ENCODE results near the gene SPRR4. TPM values are rescaled to one million over a fixed set of nuclear protein-coding genes. Genes with fewer than 3 reads are reported as not detected.

SPRR4 gene
- total and polyA plus RNA-seq, 5 experiments from 2014 or later = not detected

GRCh38 chr1:152954436-152954835, 16.0 kb upstream of the SPRR4 start:
- no peak overlapping the region for H3K4me3 Mint-ChIP-seq
- DNase-seq (no peak), ATAC-seq (no peak)
- H3K9me3 Mint-ChIP-seq = peaks cover 0 to 3% (median 0%) of the 10 kb centered on the region in 9 donors
- H3K27ac Mint-ChIP-seq = no peak overlapping the region
- no peaks in the 10 kb centered on the region for H3K4me1 Mint-ChIP-seq
- POLR2A ChIA-PET = no interaction called here
- no peaks in the 10 kb centered on the region for H3K36me3 Mint-ChIP-seq
- H3K27me3 Mint-ChIP-seq = peaks cover 6 to 26% (median 10%) of the 10 kb centered on the region in 5 donors

GRCh38 chr1:152957561-152957960, 12.9 kb upstream of the SPRR4 start:
- H3K4me3 Mint-ChIP-seq = no peak overlapping the region
- peaks cover 1 to 26% (median 13%) of the 10 kb centered on the region in 5 donors for H3K27me3 Mint-ChIP-seq
- peaks cover 0 to 3% (median 0%) of the 10 kb centered on the region in 9 donors for H3K9me3 Mint-ChIP-seq

GRCh38 chr1:152959273-152959672, 11.2 kb upstream of the SPRR4 start:
- H3K27ac Mint-ChIP-seq = no peak overlapping the region

More at GRCh38 chr1:152957561-152957960, 12.9 kb upstream of the SPRR4 start:
- Mint-ChIP-seq H3K36me3 (no peaks in the 10 kb centered on the region), H3K27ac (no peak overlapping the region), H3K4me1 (no peaks in the 10 kb centered on the region)
- DNase-seq (no peak), ATAC-seq (no peak)
- POLR2A ChIA-PET = no interaction called here

DNA sequence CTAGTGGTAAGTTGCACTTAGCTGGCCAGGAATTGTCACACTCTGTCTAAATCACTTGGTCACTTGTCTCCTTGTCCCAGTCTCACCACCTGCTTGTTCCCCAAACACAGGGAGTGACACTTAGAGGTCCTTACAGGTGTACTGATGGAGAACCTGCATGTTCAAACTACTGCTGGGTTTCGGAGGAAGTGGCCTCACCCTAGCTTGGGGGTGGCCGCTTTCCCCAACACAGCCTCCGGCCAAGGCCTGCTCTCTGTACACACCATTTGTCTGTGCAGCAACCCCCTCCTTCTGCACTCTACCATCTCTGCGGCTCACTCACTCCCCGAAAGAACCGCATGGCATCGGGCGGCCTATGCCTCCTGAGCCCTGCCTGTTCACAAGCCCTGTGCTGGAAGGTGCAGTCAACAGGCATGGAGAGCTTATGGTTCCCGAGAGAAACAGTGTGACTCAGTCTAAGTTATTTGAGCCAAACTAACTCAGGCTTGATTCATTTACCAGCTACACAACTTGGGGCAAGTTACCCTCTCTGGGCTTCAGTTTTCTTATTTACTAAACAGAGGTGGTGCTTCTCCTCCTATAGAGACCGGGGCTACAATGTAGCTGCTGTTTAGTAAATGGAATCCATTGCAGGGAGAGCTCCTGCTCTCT, 10.5 kb upstream of the SPRR4 start:
- ATAC-seq = no peak
- H3K9me3 Mint-ChIP-seq = peaks cover 0 to 3% (median 0%) of the 10 kb centered on the region in 9 donors
- peaks cover 6 to 23% (median 13%) of the 10 kb centered on the region in 5 donors for H3K27me3 Mint-ChIP-seq
- POLR2A ChIA-PET = no interaction called here
- H3K4me1 Mint-ChIP-seq = no peaks in the 10 kb centered on the region
- no peak for DNase-seq
- no peak overlapping the region for H3K4me3 Mint-ChIP-seq
- H3K27ac Mint-ChIP-seq = no peak overlapping the region
- H3K36me3 Mint-ChIP-seq = no peaks in the 10 kb centered on the region

More at GRCh38 chr1:152959273-152959672, 11.2 kb upstream of the SPRR4 start:
- POLR2A ChIA-PET = no interaction called here
- Mint-ChIP-seq H3K4me1 (no peaks in the 10 kb centered on the region), H3K36me3 (no peaks in the 10 kb centered on the region), H3K9me3 (peaks cover 0 to 3% (median 0%) of the 10 kb centered on the region in 9 donors), H3K27me3 (peaks cover 3 to 22% (median 13%) of the 10 kb centered on the region in 5 donors), H3K4me3 (no peak overlapping the region)
- DNase-seq (no peak), ATAC-seq (no peak)

DNA sequence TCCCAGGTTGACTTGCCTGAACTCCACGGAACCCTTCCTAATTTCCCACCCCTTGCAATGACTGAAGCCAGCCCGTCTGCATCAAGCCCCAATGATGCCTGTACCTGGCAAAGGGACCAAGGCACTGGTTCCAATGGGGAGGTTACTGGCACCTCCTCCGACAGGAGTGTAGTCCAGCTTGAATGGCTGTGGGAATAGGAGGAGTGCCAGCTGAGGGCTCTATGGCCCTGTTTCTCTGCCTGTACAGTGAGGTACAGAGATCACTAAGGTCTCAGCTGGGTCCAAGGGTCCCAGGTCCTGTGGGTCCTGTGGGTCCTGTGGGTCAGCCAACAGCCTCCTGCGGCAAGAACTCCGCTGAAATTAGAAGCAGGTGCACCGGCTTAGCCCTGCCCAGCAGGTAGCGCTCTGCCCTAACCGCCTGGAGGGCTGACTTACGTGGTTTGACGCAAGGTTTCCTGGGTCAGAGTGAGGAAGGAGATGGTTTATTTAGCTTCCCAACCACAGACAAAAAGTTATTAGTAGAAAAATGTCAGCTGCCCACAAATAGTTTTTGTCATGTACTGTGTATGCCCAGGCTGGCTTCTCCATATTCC, 9.9 kb upstream of the SPRR4 start:
- POLR2A ChIA-PET = no interaction called here
- ATAC-seq (no peak), DNase-seq (no peak)
- Mint-ChIP-seq H3K27me3 (peaks cover 8 to 29% (median 20%) of the 10 kb centered on the region in 5 donors), H3K27ac (no peak overlapping the region), H3K4me1 (no peaks in the 10 kb centered on the region), H3K36me3 (no peaks in the 10 kb centered on the region), H3K9me3 (peaks cover 0 to 3% (median 0%) of the 10 kb centered on the region in 9 donors), H3K4me3 (no peak overlapping the region)

DNA sequence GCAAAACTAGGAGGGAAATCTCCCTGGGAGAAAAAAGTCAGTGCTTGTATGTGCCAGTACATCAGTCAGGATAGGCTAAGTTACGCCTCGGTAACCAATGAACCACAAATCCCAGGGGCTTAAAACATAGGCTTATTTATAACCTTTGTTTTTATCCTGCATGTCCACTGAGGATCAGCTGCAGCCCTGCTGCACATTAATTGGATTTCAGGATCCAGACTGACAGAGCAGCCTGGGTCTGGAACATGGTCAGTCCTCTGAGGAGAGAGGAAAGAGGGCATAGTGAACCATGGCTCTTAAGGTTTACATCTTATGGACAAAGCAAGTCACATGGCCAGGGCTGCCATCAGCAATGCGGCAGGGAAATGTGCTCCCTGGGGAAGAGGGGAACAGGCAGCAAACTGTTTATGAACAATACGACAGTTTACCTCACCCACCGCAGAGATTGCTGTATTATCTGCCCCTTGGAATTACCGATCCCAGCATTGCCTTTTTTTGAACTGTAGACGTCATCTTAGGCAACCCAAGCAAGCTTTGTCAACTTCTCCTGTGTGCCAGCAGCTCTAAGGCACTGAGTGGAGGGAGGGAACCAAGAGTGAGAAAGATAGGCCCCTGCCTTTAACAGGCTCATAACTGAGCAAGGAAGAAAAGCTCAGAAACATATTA, 9.1 kb upstream of the SPRR4 start:
- POLR2A ChIA-PET = no interaction called here
- Mint-ChIP-seq H3K27ac (no peak overlapping the region), H3K36me3 (no peaks in the 10 kb centered on the region), H3K27me3 (peaks cover 8 to 33% (median 22%) of the 10 kb centered on the region in 5 donors), H3K4me1 (no peaks in the 10 kb centered on the region), H3K4me3 (no peak overlapping the region), H3K9me3 (peaks cover 0 to 3% (median 0%) of the 10 kb centered on the region in 9 donors)
- DNase-seq (no peak), ATAC-seq (no peak)

DNA sequence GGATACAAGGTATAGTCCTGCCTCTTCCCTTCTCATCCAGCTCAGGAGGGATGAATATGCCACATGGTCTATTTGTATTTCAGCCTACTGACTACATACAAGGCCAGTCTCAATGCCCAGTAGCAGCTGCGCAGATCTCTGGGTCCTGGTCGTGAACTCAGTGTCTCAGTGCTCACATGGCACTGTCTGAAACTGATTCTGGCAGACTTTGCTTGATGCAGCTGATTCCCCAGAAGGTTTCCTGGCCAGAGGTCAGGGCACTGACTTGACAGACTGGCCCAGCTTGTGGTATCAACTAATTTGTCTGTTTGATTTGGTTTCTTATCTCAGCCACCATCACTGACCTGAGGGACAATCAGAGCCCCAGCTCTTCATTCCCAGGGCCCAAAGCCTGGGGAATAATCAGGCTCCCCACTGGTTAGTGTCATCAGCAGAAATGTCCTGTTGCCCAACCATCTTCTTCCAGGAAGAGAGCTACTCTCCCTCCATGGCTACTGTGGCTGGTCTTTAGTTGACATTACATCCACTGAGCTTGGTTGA, 7.5 kb upstream of the SPRR4 start:
- Mint-ChIP-seq H3K4me1 (no peaks in the 10 kb centered on the region), H3K36me3 (no peaks in the 10 kb centered on the region), H3K9me3 (peaks cover 0 to 2% (median 0%) of the 10 kb centered on the region in 9 donors), H3K27ac (no peak overlapping the region), H3K4me3 (no peak overlapping the region), H3K27me3 (peaks cover 8 to 39% (median 33%) of the 10 kb centered on the region in 5 donors)
- ATAC-seq (no peak), DNase-seq (no peak)
- POLR2A ChIA-PET = no interaction called here

DNA sequence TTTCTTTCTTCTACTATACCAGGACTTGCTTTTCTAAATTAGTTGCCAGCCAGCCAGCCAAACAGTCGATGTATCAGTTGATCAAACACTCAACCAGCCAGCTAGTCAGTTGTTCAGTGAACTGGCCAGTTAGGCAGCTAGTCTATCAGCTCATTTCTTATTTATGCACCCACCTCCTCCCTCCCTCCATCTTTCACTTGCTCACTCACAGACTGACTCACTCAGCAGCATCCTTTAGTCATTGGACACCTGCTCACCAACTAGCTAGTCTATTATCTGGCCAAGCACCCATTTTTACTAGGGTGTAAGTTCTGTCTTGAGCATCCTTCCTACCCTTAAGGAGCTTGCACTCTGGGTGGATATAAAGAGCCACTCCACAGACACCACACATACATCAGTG, 5.9 kb upstream of the SPRR4 start:
- Mint-ChIP-seq H3K9me3 (peaks cover 0 to 2% (median 0%) of the 10 kb centered on the region in 9 donors), H3K4me1 (no peaks in the 10 kb centered on the region), H3K27ac (peak overlapping the region in 1 of 10 donors; percentile 8), H3K36me3 (no peaks in the 10 kb centered on the region), H3K27me3 (peaks cover 6 to 39% (median 38%) of the 10 kb centered on the region in 5 donors), H3K4me3 (no peak overlapping the region)
- no peak for ATAC-seq
- DNase-seq = no peak
- POLR2A ChIA-PET = no interaction called here

- Mint-ChIP-seq H3K9me3 (peaks cover 0 to 2% (median 0%) of the 10 kb centered on the region in 9 donors), H3K4me3 (no peak overlapping the region), H3K27me3 (peaks cover 6 to 36% (median 31%) of the 10 kb centered on the region in 5 donors), H3K36me3 (no peaks in the 10 kb centered on the region), H3K4me1 (no peaks in the 10 kb centered on the region), H3K27ac (no peak overlapping the region)
- ATAC-seq = no peak
- POLR2A ChIA-PET = no interaction called here
- no peak for DNase-seq
These were observed 4.6 kb upstream of the SPRR4 start for GRCh38 chr1:152965853-152966252.

- Mint-ChIP-seq H3K27ac (no peak overlapping the region), H3K4me3 (no peak overlapping the region), H3K9me3 (peaks cover 0 to 2% (median 0%) of the 10 kb centered on the region in 9 donors), H3K27me3 (peaks cover 7 to 48% (median 34%) of the 10 kb centered on the region in 5 donors), H3K36me3 (no peaks in the 10 kb centered on the region), H3K4me1 (no peaks in the 10 kb centered on the region)
- DNase-seq (no peak), ATAC-seq (no peak)
- POLR2A ChIA-PET = no interaction called here
These were observed 3.2 kb upstream of the SPRR4 start for GRCh38 chr1:152967201-152967600.

DNA sequence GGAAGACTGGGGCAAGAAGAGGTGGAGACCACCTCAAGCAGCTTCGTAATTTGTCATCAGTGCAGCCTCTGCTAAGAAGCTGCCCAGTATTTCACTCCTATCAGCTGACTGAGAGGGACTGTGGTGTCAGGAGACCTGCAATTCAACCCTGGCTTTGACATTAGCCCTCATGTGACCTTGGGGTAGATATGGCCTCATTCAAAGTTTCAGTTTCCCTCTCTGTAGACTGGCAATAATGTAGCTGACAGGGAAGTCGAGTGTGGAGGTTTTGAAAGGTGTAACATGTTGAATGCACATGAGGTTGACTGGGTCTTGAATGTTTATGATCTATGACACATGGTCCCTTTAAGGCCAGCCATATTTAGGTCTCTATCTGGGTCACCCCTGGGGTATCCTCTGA, 2.2 kb upstream of the SPRR4 start:
- H3K4me3 Mint-ChIP-seq = no peak overlapping the region
- no peak for DNase-seq

DNA sequence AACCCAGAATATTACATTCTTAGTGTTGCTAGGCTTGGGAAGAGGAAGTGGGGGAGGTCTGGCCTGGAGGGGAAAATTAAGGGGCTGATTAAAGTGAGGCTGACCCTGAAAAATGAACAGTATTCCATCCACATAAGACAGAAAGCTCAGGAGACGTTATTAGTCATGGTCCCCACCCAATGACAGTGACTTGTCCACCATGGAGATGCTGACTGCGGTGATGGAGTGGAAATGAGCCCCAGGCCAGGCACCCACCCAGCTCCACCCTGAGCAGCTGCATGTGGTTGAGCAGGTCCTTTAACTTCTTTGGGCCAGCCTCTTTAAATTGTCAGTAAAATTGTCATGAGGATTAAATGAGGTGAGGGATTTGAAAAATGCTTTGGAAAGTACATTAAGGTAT, 1.4 kb upstream of the SPRR4 start:
- POLR2A ChIA-PET = no interaction called here
- Mint-ChIP-seq H3K27me3 (peaks cover 7 to 58% (median 32%) of the 10 kb centered on the region in 5 donors), H3K36me3 (no peaks in the 10 kb centered on the region), H3K27ac (peak overlapping the region in 1 of 10 donors; percentile 1), H3K9me3 (peaks cover 0 to 2% (median 0%) of the 10 kb centered on the region in 9 donors), H3K4me1 (no peaks in the 10 kb centered on the region), H3K4me3 (no peak overlapping the region)
- no peak for DNase-seq
- no peak for ATAC-seq

More for the DNA sequence above, 2.2 kb upstream of the SPRR4 start:
- POLR2A ChIA-PET = no interaction called here
- no peak for ATAC-seq
- Mint-ChIP-seq H3K27ac (no peak overlapping the region), H3K4me1 (no peaks in the 10 kb centered on the region), H3K27me3 (peaks cover 7 to 58% (median 34%) of the 10 kb centered on the region in 5 donors), H3K9me3 (peaks cover 0 to 2% (median 0%) of the 10 kb centered on the region in 9 donors), H3K36me3 (no peaks in the 10 kb centered on the region)
